GM12865 (cell line): ENCODE results near the gene PRMT3.

ENCODE experiments used
- DNase-seq: peaks from one replicate; pipeline ENCODE4 v3.0.0; 2010; ENCODE audit warnings: low read depth
- H3K4me3 ChIP-seq: 2 replicates; pipeline ENCODE4 v1.5.1; 2011; ENCODE audit warnings: mild to moderate bottlenecking, low read depth, low read length, control low read depth
- CTCF ChIP-seq: IDR thresholded peaks from 2 replicates; pipeline ENCODE4 v1.5.1; 2011; ENCODE audit warnings: low read length, control low read depth, low read depth, inconsistent platforms; ENCODE audit not compliant: insufficient read depth; ENCODE audit errors: missing control alignments

The PRMT3 gene

GRCh38 chr11:20501971-20502370 is 114.5 kb downstream of the PRMT3 start:
- DNase-seq = no peak
- TF ChIP-seq CTCF = no peak
- no peak overlapping the region for H3K4me3 ChIP-seq

- TF ChIP-seq CTCF = no peak
- no peak overlapping the region for H3K4me3 ChIP-seq
- DNase-seq = no peak
Measured at GRCh38 chr11:20511982-20512381, 124.5 kb downstream of the PRMT3 start.

GRCh38 chr11:20512869-20513268 is 125.4 kb downstream of the PRMT3 start:
- no peak for TF ChIP-seq CTCF

GRCh38 chr11:20518323-20518834 is 130.9 kb downstream of the PRMT3 start:
- no peak overlapping the region for H3K4me3 ChIP-seq
- TF ChIP-seq CTCF = no peak
- DNase-seq = no peak

More at GRCh38 chr11:20512869-20513268, 125.4 kb downstream of the PRMT3 start:
- no peak overlapping the region for H3K4me3 ChIP-seq
- no peak for DNase-seq

GRCh38 chr11:20522536-20522935 is 135.0 kb downstream of the PRMT3 start:
- TF ChIP-seq CTCF = no peak

GRCh38 chr11:20529757-20530156 is 142.2 kb downstream of the PRMT3 start:
- H3K4me3 ChIP-seq = no peak overlapping the region
- DNase-seq = no peak
- no peak for TF ChIP-seq CTCF

More at GRCh38 chr11:20522536-20522935, 135.0 kb downstream of the PRMT3 start:
- no peak overlapping the region for H3K4me3 ChIP-seq
- DNase-seq = no peak
